A673 (cell line): Measurements from ENCODE around the gene TMEM35B. TPM values are rescaled to one million over a fixed set of nuclear protein-coding genes. Genes with fewer than 3 reads are reported as not detected.

Experiments used
- BruUV-seq: library from RNA; stranded (reverse); fragments of 400-500 nt; replicated peaks from 2 replicates; lab custom pipeline; 2021; lab: Mats Ljungman, UMichigan
- CTCF ChIA-PET: fragments of 300-600 bp; sonication (Branson Sonifier 250); formaldehyde crosslinking; loops from one replicate; lab custom pipeline; 2022; ENCODE audit warnings: antibody characterized with exemption; lab: Charles Lee
- POLR2A ChIA-PET: fragments of 300-600 bp; sonication (Branson Sonifier 250); formaldehyde crosslinking; loops from one replicate; lab custom pipeline; 2022; ENCODE audit warnings: antibody characterized with exemption; ENCODE audit not compliant: low non-redundant PET; lab: Charles Lee
- DNase-seq: peaks from one replicate; pipeline ENCODE4 v3.0.0-alpha.2; 2015; ENCODE audit warnings: low spot score
- H3K27ac ChIP-seq: fragments of 200-600 bp; sonication (generic); 2 replicates; pipeline ENCODE4 v1.5.1; 2016; ENCODE audit warnings: mixed run types, low read depth, mild to moderate bottlenecking, mixed read lengths, antibody characterized with exemption, low read length; ENCODE audit not compliant: poor library complexity, severe bottlenecking
- H3K27me3 ChIP-seq: fragments of 200-600 bp; sonication (generic); replicated peaks from 2 replicates; pipeline ENCODE4 v1.6.1; 2017; ENCODE audit warnings: mixed run types, low read depth, mild to moderate bottlenecking, mixed read lengths, antibody characterized with exemption, low read length; ENCODE audit not compliant: insufficient read depth, poor library complexity
- H3K36me3 ChIP-seq: fragments of 200-600 bp; sonication (generic); 2 replicates; pipeline ENCODE4 v1.6.1; 2016; ENCODE audit warnings: mixed run types, mild to moderate bottlenecking, mixed read lengths, antibody characterized with exemption, low read length; ENCODE audit not compliant: insufficient read depth, poor library complexity, severe bottlenecking
- H3K4me1 ChIP-seq: fragments of 200-600 bp; sonication (generic); 2 replicates; pipeline ENCODE4 v1.6.1; 2017; ENCODE audit warnings: mixed run types, mild to moderate bottlenecking, mixed read lengths, antibody characterized with exemption, low read length; ENCODE audit not compliant: insufficient read depth, poor library complexity, severe bottlenecking
- H3K4me3 ChIP-seq: fragments of 200-600 bp; sonication (generic); 2 replicates; pipeline ENCODE4 v1.5.1; 2016; ENCODE audit warnings: low read depth, mixed run types, mild to moderate bottlenecking, mixed read lengths, low read length; ENCODE audit not compliant: poor library complexity, severe bottlenecking
- H3K9me3 ChIP-seq: fragments of 200-600 bp; sonication (generic); 2 replicates; pipeline ENCODE4 v1.6.1; 2016; ENCODE audit warnings: mixed run types, low read depth, mild to moderate bottlenecking, mixed read lengths, antibody characterized with exemption, low read length; ENCODE audit not compliant: poor library complexity, severe bottlenecking
- EZH2 ChIP-seq: fragments of 200-600 bp; sonication (generic); IDR thresholded peaks from 2 replicates; pipeline ENCODE4 v1.6.1; 2017; ENCODE audit warnings: borderline replicate concordance, low read depth, mild to moderate bottlenecking, mixed read lengths, antibody characterized with exemption, low read length; ENCODE audit not compliant: poor library complexity, severe bottlenecking
- intact Hi-C: fragments of 100-400 bp; cut with micrococcal nuclease; formaldehyde crosslinking; loops from one replicate; pipeline ENCODE4 v1.10.0; 2022; ENCODE audit not compliant: unreplicated experiment
- total RNA-seq: library from RNA; stranded (reverse); gene quantifications from 2 replicates; pipeline ENCODE4 v1.2.3, GENCODE V29; 2021
- TF ChIP-seq, protein P1 (sequence below): fragments of 300-800, 200-600 bp; sonication (generic); conservative IDR thresholded peaks from 2 replicates; pipeline ENCODE4 v1.5.1; 2017; ENCODE audit warnings: low read depth, mild to moderate bottlenecking, antibody characterized with exemption, low read length, moderate library complexity, mixed read lengths

TMEM35B gene
- total RNA-seq, 1 experiment from 2014 or later = 10.6 TPM

DNA sequence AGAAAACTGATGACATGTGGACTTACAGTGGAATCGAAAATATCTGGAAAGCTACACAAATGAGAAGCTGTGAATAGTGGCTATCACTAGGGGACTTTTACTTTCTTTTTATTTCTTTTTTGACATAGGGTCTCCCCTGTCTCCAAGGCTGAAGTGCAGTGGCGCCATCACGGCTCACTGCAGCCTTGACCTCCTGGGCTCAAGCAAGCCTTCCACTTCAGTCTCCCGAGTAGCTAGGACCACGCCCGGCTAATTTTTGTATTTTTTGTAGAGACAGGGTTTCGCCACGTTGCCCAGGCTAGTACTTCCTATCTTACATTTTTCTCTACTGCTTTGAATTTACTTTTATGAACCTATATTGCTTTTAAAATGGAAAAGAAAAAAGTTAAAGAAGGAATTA lies 10.5 kb downstream of the TMEM35B start:
- CTCF ChIA-PET = no interaction called here
- intact Hi-C loops = no loop called here
- BruUV-seq = no TSS peak
- no peak overlapping the region for H3K27ac ChIP-seq
- H3K36me3 ChIP-seq = no peaks in the 10 kb centered on the region
- H3K9me3 ChIP-seq = no peaks in the 10 kb centered on the region
- H3K4me1 ChIP-seq = no peaks in the 10 kb centered on the region
- POLR2A ChIA-PET = interaction anchor here (0.5 kb wide), 1 partner anchor 947 kb away, joined by 4 read pairs; no protein-coding TSS in a partner anchor
- H3K27me3 ChIP-seq = no peaks in the 10 kb centered on the region
- H3K4me3 ChIP-seq = no peak overlapping the region
- DNase-seq = no peak
- TF ChIP-seq, protein P1, sequence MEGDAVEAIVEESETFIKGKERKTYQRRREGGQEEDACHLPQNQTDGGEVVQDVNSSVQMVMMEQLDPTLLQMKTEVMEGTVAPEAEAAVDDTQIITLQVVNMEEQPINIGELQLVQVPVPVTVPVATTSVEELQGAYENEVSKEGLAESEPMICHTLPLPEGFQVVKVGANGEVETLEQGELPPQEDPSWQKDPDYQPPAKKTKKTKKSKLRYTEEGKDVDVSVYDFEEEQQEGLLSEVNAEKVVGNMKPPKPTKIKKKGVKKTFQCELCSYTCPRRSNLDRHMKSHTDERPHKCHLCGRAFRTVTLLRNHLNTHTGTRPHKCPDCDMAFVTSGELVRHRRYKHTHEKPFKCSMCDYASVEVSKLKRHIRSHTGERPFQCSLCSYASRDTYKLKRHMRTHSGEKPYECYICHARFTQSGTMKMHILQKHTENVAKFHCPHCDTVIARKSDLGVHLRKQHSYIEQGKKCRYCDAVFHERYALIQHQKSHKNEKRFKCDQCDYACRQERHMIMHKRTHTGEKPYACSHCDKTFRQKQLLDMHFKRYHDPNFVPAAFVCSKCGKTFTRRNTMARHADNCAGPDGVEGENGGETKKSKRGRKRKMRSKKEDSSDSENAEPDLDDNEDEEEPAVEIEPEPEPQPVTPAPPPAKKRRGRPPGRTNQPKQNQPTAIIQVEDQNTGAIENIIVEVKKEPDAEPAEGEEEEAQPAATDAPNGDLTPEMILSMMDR = no peak
- no peak for TF ChIP-seq EZH2

DNA sequence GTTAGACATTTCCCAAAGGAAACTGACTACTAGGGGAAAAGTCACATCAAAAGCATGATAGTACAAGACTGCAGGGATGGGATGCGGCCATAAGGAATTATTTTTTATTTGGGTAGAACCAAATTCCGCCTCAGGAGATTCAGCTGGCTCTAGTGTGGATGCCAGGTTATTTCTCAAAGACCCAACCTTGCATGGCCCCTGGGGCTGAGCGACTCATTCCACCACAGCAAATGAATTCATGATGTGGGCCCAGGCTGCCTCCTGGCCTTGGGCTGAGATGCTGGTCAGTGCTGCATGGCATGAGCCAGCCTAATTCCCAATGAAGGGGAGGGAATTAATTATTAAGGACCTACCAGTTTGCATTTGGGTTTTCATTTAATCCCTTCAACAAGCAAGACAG lies 11.8 kb downstream of the TMEM35B start:
- ChIA-PET POLR2A (no interaction called here), CTCF (no interaction called here)
- intact Hi-C loops = no loop called here
- BruUV-seq = no TSS peak
- Histone ChIP-seq H3K4me3 (no peak overlapping the region), H3K27me3 (no peaks in the 10 kb centered on the region), H3K36me3 (no peaks in the 10 kb centered on the region), H3K9me3 (peaks cover 3% of the 10 kb centered on the region), H3K4me1 (no peaks in the 10 kb centered on the region), H3K27ac (no peak overlapping the region)
- TF ChIP-seq EZH2 = no peak
- TF ChIP-seq, protein P1 = no peak
- no peak for DNase-seq

DNA sequence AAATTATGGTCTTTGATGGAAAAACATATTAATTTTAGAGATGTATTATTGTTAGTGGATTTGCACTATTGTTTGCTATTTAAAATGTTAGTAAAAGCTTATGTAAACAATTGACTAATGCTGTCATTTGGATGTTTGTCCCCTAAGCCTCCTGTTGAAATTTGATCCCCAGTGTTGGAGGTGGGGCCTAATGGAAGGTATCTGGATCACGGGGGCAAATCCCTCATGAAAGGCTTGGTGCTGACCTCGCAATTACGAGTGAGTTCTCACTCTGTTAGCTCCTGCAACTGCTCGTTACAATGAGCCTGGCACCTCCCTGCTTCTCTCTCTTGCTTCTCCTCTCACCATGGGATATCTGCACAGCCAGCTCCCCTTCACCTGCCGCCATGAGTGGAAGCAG lies 14.3 kb downstream of the TMEM35B start:
- Histone ChIP-seq H3K9me3 (peaks cover 3% of the 10 kb centered on the region), H3K36me3 (no peaks in the 10 kb centered on the region), H3K27me3 (no peaks in the 10 kb centered on the region), H3K4me1 (no peaks in the 10 kb centered on the region), H3K4me3 (no peak overlapping the region), H3K27ac (no peak overlapping the region)
- DNase-seq = no peak
- intact Hi-C loops = no loop called here
- no peak for TF ChIP-seq EZH2
- TF ChIP-seq, protein P1 = no peak
- BruUV-seq = no TSS peak
- CTCF ChIA-PET = no interaction called here
- POLR2A ChIA-PET = no interaction called here
